GM12865 (cell line): ENCODE measurements around the gene B3GALT6.

Experiments used
- DNase-seq: peaks from one replicate; pipeline ENCODE4 v3.0.0; 2010; ENCODE audit warnings: low read depth
- H3K4me3 ChIP-seq: 2 replicates; pipeline ENCODE4 v1.5.1; 2011; ENCODE audit warnings: mild to moderate bottlenecking, low read depth, low read length, control low read depth
- TF ChIP-seq, protein P1 (sequence below): IDR thresholded peaks from 2 replicates; pipeline ENCODE4 v1.5.1; 2011; ENCODE audit warnings: low read length, control low read depth, low read depth, inconsistent platforms; ENCODE audit not compliant: insufficient read depth; ENCODE audit errors: missing control alignments

B3GALT6 gene

DNA sequence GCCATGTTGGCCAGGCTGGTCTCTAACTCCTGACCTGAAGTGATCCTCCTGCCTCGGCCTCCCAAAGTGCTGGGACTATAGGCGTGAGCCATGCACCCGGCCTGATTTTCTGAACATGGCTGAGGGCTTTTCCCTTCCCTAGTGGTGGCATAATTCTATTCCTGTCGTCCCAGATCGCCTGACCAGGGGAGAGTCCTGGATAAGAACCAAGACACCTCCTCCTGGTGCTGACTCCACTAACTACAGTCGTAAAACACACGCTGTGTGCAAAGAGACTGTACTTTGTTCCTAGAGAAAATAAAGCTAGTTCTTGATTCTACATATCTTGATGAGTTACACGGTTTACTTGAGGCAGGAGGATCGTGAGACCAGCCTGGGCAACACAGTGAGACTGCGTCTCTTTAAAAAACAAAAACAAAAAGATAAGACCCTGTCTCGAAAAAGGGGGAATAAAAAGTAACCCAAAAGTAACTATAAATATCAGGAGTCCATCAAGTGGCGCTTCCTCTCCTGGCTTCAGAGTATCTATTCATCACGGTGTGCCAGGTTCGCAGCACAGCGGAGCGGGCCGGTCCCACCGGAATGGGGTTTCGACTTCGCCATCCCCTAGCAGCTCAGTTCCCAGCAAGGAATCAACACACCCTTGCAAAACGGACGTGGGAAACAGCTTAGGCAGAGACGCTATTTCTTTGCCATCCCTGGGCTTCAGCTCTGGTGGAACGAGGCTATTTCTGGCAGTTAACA lies 1.2 kb upstream of the B3GALT6 start:
- TF ChIP-seq, protein P1, sequence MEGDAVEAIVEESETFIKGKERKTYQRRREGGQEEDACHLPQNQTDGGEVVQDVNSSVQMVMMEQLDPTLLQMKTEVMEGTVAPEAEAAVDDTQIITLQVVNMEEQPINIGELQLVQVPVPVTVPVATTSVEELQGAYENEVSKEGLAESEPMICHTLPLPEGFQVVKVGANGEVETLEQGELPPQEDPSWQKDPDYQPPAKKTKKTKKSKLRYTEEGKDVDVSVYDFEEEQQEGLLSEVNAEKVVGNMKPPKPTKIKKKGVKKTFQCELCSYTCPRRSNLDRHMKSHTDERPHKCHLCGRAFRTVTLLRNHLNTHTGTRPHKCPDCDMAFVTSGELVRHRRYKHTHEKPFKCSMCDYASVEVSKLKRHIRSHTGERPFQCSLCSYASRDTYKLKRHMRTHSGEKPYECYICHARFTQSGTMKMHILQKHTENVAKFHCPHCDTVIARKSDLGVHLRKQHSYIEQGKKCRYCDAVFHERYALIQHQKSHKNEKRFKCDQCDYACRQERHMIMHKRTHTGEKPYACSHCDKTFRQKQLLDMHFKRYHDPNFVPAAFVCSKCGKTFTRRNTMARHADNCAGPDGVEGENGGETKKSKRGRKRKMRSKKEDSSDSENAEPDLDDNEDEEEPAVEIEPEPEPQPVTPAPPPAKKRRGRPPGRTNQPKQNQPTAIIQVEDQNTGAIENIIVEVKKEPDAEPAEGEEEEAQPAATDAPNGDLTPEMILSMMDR = no peak
- H3K4me3 ChIP-seq = peak overlapping the region; percentile 99
- DNase-seq = peak; percentile 29

DNA sequence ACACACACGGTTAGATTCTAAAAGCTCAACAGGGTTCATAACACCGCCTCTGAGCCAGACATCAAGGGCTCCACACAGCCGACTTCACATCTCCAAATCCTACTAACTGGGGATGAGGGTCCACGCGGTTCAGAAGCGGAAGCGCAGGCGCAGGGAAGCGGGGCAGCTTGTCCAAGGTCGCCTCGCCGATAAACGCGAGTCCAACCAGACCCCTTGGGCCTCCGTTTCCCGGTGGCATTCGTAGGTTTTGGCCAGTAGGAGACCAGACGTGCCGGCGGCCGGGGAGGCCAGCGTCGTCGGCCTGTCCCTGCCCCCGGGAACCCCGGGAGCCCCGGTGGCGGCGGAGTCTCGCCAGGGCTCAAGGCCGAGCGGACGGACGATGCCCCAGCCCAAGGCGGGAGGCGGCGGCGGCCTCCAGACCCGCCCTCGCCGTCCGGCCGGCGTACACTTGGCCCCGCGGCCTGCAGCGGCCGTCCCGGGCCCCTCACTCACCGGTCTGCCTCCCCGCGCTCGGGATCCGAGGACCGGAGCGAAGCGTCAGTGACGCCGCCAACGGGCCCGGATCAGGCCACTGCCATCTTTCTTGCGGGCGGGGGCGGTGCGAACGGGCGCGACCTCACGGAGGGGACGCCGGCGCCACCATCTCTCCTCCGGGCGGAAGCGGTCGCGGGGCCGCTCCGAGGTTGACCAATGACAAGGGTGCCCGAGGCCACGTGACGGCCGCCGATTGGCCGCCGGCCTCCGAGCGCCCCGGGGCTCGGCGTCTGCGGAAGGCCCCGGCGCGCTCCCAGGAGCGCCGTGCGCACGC lies 433 bp upstream of the B3GALT6 start, which contains the start of gene SDF4:
TSS of gene SDF4 (minus strand) at position 602 of the 808 bp plus-strand sequence. CDS start 3,229 bp downstream, outside the sequence.
- peak; percentile 99 for DNase-seq
- TF ChIP-seq, protein P1 = no peak
- H3K4me3 ChIP-seq = peak within 1 kb of the TSS; percentile 99

DNA sequence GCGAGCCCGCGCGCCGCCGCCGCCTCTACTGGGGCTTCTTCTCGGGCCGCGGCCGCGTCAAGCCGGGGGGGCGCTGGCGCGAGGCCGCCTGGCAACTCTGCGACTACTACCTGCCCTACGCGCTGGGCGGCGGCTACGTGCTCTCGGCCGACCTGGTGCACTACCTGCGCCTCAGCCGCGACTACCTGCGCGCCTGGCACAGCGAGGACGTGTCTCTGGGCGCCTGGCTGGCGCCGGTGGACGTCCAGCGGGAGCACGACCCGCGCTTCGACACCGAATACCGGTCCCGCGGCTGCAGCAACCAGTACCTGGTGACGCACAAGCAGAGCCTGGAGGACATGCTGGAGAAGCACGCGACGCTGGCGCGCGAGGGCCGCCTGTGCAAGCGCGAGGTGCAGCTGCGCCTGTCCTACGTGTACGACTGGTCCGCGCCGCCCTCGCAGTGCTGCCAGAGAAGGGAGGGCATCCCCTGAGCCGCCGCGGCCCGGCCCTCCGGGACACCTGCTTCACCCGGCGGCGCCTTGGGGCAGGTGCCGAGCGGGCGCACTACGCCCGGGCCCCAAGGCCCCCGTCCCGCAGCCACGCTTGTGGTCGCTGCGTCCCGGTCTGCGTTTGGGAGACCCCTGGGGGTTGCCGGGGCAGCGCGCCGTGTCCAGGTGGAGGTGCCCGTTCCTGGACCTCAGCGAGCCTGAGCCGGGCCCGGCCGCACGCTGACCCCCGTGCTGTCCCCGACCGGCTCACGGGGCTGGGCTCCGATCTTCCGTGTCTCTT lies 944 bp downstream of the B3GALT6 start:
- DNase-seq = peak; percentile 29
- no peak overlapping the region; the same call in 1 of the 2 replicates for H3K4me3 ChIP-seq
- TF ChIP-seq, protein P1 = no peak

DNA sequence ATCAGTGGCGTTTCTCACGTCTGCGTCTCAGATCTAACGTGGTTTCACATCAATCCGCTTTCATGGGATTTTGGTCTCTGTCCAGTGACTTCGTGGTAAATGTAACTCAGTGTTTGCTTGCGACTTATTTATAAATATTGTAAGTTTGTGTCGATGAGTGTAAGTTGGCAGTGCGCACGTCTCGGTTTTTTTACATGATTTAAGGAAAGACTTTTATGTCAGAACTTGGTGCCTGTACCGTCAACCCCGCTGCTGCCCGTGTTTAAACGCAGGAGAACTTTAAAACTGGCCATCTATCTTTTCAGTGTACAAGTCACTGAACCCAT lies 1.5 kb downstream of the B3GALT6 start:
- TF ChIP-seq, protein P1 = no peak
- no peak overlapping the region for H3K4me3 ChIP-seq
- no peak for DNase-seq

DNA sequence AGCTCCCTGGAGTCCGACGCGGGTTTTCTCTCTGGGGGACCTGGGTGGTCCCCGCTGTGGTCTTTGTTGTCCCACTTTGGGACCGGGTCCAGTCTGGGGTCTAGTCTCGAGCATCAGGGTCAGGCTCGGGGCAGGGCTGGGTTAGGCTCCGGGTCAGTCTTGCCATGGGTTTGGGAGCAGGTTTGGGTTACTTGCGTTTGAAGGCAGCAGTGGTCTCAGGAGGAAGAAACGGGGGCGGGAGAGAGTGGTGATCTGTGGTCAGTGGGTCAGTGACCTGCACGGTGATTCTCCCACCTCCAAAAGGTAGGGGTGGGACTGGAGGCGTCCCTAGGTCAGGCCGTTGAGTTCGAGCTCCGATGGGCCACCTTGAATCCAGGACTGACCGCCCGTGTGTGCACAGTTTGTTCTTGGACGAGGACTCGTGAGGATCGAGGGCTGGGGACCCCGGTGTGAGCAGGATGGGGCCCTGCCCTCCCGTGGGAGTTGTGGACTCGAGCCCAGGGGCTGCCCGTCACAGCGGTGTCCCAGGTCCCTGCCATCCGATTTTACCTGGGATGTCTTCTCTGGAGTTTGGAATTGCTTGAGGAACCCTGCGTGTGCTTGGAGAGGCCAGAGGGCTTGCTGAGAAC lies 2.3 kb downstream of the B3GALT6 start:
- no peak overlapping the region for H3K4me3 ChIP-seq

More for the DNA sequence above, 2.3 kb downstream of the B3GALT6 start:
- TF ChIP-seq, protein P1 = no peak
- DNase-seq = no peak
